ENCODE data around the gene TOM1L2. TPM values are rescaled to one million over a fixed set of nuclear protein-coding genes. Genes with fewer than 3 reads are reported as not detected.
"Not testable (repeated sequence)": the region's sequence is repeated elsewhere in the genome, so short reads cannot be mapped to it uniquely, and the experiment has no call there.

The TOM1L2 gene
- total and polyA plus RNA-seq, 2 of the 4 experiments (the other 2 are of a cell fraction) = 34.4 to 51.7 TPM

- H2BK15ac ChIP-seq (ENCODE audit: low read depth, low read length); dilution Hi-C loops (cut with HindIII; ENCODE audit: low sequenced_read_pairs, unreplicated experiment); H3K27ac ChIP-seq (ENCODE audit: insufficient read depth, low read length); ATAC-seq (ENCODE audit: low read depth); H3K9ac ChIP-seq (ENCODE audit: low read depth, low read length); H4K20me1 ChIP-seq (ENCODE audit: insufficient read depth, low read length); H3K4me3 ChIP-seq (ENCODE audit: insufficient read depth, low read depth, low read length); H3K18ac ChIP-seq (ENCODE audit: low read depth, low read length); BruUV-seq (replicated peaks); H3K23ac ChIP-seq (ENCODE audit: low read depth, low read length); H2AK9ac ChIP-seq (replicated peaks; ENCODE audit: low read depth, low read length, poor library complexity); H4K8ac ChIP-seq (ENCODE audit: low read depth in 2 of 2, low read length in 2 of 2); H3K56ac ChIP-seq (ENCODE audit: extremely low read depth, insufficient read depth, low read length); H3K4me1 ChIP-seq (ENCODE audit: control insufficient read depth, insufficient read depth, low read length); H4K91ac ChIP-seq (ENCODE audit: insufficient read depth, low read depth, low read length); H3K27me3 ChIP-seq (ENCODE audit: control insufficient read depth, insufficient read depth, low read length); intact Hi-C loops (cut with micrococcal nuclease); H3K9me3 ChIP-seq (ENCODE audit: control insufficient read depth, insufficient read depth, low read length); DNase-seq; H3K14ac ChIP-seq (replicated peaks; ENCODE audit: low read depth, low read length); CTCF ChIA-PET; in situ Hi-C loops (cut with MboI; ENCODE audit: low sequenced_read_pairs); H3K79me1 ChIP-seq (ENCODE audit: low read depth in 1 of 2, low read length in 2 of 2); H2AFZ ChIP-seq (replicated peaks; ENCODE audit: low read length, poor library complexity); H2BK5ac ChIP-seq (ENCODE audit: low read depth, low read length, poor library complexity, severe bottlenecking); H4K5ac ChIP-seq (ENCODE audit: low read depth, low read length); H3K4me2 ChIP-seq (ENCODE audit: low read depth, low read length); POLR2A ChIA-PET (ENCODE audit: unreplicated experiment); H2BK20ac ChIP-seq (ENCODE audit: low read depth, low read length); H3K9me1 ChIP-seq (ENCODE audit: insufficient read depth, low read length); H2BK120ac ChIP-seq (ENCODE audit: low read depth, low read length); H2AK5ac ChIP-seq (ENCODE audit: low read depth, low read length); H3K4ac ChIP-seq (ENCODE audit: low read depth, low read length); H3K36me3 ChIP-seq (ENCODE audit: control insufficient read depth, insufficient read depth, low read length): not testable (repeated sequence)
- peak; percentile 60 for TF ChIP-seq CEBPB (IDR thresholded peaks at IDR 0.05; ENCODE audit: low read depth, low read length)
- 100% methylated on average over 1 of the region's 8 CpGs; no CpG with 5 or more reads in 1 of the 2 experiments for WGBS, 2 experiments (ENCODE audit: extremely low coverage in 2 of 2, insufficient read length in 1 of 2)
Measured at GRCh38 chr17:17995887-17996286, 23.7 kb upstream of the TOM1L2 start.

Measured in IMR-90 (cell line).